ENCODE measurements around the gene FOXL1.

FOXL1 gene

DNA sequence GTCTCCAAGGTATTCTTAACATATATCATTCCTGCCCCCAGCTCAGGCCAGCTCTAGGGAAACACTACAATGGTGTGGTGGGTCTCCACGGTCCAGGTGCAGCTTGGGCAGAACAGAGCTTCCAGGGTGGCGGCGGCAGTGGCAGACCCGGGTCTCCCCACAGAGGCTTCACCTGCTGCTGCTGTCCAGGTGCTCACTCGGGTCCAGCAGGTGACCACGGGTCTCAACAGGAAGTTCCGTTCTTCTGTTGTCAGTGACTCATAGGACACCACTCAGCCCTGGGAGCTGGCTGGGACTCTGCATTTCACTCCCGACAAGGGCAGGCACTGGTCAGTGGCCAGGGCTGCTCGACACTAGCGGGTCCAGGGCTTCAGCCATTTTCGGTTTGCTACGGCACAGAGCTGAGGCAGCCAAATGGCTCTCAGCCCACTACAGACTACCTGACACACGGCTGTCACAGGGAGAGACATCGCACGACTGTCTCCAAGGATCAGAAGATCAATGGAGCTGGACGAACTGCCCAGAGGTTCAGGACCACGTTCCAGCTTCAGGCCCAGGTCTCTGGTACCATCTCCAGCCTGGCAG is 40.1 kb upstream of the FOXL1 start:
- Histone ChIP-seq H3K9me3 (ENCODE audit: insufficient read depth, low read depth, low read length) (no peaks in the 10 kb centered on the region), H3K27me3 (ENCODE audit: insufficient read depth, low read length) (no peaks in the 10 kb centered on the region), H3K9ac (ENCODE audit: low read depth, low read length) (no peak overlapping the region), H3K36me3 (ENCODE audit: insufficient read depth, low read depth, low read length) (peaks cover 15% of the 10 kb centered on the region), H3K27ac (ENCODE audit: low read length) (no peak overlapping the region), H3K4me3 (ENCODE audit: low read length) (no peak overlapping the region), H3K4me1 (ENCODE audit: insufficient read depth, low read length) (no peaks in the 10 kb centered on the region)

DNA sequence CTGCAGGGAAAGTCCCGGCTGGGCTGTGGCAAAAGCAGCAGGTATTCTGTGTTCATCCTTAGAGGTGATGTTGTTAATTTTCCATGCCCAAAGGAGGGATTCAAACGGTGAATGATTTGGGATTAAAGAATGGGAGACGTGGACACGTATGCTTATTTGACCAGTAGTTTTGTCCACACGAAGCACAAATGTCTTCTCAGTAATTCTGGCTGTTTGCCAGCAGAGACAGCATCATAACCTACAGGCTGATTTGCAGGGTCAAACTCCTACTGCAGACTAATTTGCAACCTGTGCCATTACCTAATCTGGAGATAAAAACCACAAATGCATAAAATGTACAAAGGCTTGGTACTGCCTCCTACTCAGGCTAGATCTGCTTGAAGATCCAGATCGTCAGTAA is 37.5 kb upstream of the FOXL1 start:
- H3K4me3 ChIP-seq (ENCODE audit: low read length) = no peak overlapping the region
- peaks cover 15% of the 10 kb centered on the region for H3K36me3 ChIP-seq (ENCODE audit: insufficient read depth, low read depth, low read length)

DNA sequence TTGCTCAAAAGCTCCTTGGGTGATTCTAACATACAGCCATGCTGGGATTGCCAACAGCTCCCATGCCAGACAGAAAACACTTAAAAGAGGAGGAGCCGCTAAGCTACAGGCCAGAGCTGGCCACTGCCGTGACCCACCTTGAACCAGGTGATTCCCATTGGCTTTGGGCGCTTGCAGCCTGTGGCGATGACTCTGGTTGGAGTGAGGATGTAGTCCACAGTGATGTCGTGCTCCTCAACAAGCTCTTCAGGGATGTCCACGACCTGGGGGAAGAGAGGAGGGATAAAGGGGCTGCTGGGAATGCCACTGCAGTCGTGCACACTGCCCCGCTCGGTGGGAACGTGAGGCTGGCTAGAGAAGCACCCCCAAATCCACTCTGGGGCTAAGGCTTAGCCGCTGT is 36.8 kb upstream of the FOXL1 start:
- no peaks in the 10 kb centered on the region for H3K27me3 ChIP-seq (ENCODE audit: insufficient read depth, low read length)
- H3K9me3 ChIP-seq (ENCODE audit: insufficient read depth, low read depth, low read length) = no peaks in the 10 kb centered on the region
- H3K36me3 ChIP-seq (ENCODE audit: insufficient read depth, low read depth, low read length) = peaks cover 15% of the 10 kb centered on the region
- H3K27ac ChIP-seq (ENCODE audit: low read length) = no peak overlapping the region
- no peak overlapping the region for H3K9ac ChIP-seq (ENCODE audit: low read depth, low read length)
- no peak overlapping the region for H3K4me3 ChIP-seq (ENCODE audit: low read length)
- no peaks in the 10 kb centered on the region for H3K4me1 ChIP-seq (ENCODE audit: insufficient read depth, low read length)

More for the DNA sequence above, 37.5 kb upstream of the FOXL1 start:
- Histone ChIP-seq H3K27ac (ENCODE audit: low read length) (no peak overlapping the region), H3K9me3 (ENCODE audit: insufficient read depth, low read depth, low read length) (no peaks in the 10 kb centered on the region), H3K27me3 (ENCODE audit: insufficient read depth, low read length) (no peaks in the 10 kb centered on the region), H3K4me1 (ENCODE audit: insufficient read depth, low read length) (no peaks in the 10 kb centered on the region), H3K9ac (ENCODE audit: low read depth, low read length) (no peak overlapping the region)

DNA sequence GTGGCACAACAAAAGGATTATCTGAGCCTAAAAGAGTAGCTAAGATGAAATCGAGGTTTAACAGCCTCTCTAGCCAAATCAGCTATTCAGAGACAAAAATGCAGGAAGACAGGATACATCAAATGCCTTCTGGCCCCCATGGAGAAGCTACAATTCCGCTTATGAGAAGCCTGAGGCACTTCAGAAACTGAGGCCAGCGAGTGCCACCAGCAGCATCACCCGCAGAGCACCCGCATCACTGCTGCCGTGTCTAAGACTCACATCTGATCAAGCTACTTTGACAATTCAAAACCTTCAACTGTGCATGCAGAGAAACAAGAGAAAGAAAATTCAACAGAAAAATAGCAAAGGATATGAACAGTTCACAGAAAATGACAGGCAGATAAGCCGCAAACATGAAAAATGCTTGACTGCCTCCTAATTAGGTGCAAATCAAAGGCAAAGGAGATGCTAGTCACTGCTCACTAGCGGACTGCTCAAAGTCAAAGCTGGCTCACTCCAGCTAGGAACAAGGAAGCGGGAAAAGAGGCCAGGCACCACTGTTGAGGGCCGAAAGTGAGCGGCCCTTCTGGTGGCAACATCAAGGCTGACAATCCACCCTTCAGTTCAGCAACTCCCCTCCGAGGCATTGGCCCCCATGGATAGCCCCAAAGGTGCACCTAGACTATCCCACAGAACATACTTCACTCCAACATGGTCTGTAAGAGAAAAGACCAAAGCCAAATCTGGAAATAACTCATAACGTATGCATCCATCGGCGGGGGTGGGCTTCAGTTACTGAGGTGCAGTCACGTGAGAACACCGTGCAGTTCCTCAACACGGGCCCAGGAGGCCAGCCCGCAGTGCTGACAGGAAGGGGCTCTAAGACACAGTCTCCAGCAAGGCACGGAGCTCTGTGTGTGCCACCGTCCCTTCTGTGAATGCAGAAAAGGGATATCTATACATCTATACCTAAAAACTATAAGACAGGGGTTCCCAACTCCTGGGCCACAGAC is 35.3 kb upstream of the FOXL1 start:
- Histone ChIP-seq H3K4me1 (ENCODE audit: insufficient read depth, low read length) (no peaks in the 10 kb centered on the region), H3K27ac (ENCODE audit: low read length) (no peak overlapping the region), H3K9me3 (ENCODE audit: insufficient read depth, low read depth, low read length) (no peaks in the 10 kb centered on the region), H3K9ac (ENCODE audit: low read depth, low read length) (no peak overlapping the region), H3K27me3 (ENCODE audit: insufficient read depth, low read length) (no peaks in the 10 kb centered on the region), H3K4me3 (ENCODE audit: low read length) (no peak overlapping the region), H3K36me3 (ENCODE audit: insufficient read depth, low read depth, low read length) (peaks cover 24% of the 10 kb centered on the region)

DNA sequence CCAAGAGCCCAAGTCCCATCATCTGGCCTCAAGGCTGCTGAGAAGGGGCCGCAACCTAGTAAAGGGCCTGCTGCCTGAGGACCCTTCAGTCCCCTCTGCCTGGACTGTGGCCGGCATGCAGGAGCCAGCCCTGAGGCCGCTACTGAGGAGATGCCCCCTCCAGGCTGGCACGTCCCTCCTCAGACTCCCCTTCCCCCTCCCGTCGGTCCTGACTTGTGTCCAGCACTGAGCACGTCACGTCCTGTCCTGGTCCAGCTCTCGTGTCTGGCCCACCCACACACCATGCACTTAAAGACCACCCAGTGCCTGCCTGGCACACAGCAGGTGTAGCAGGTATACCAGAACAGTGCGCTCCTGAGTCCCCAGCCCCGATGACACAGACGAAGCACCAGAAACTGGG is 32.9 kb upstream of the FOXL1 start:
- no peaks in the 10 kb centered on the region for H3K27me3 ChIP-seq (ENCODE audit: insufficient read depth, low read length)
- H3K36me3 ChIP-seq (ENCODE audit: insufficient read depth, low read depth, low read length) = peaks cover 11% of the 10 kb centered on the region; the same call in 1 of the 2 replicates
- no peak overlapping the region for H3K9ac ChIP-seq (ENCODE audit: low read depth, low read length)
- H3K4me1 ChIP-seq (ENCODE audit: insufficient read depth, low read length) = no peaks in the 10 kb centered on the region
- no peak overlapping the region for H3K4me3 ChIP-seq (ENCODE audit: low read length)
- H3K9me3 ChIP-seq (ENCODE audit: insufficient read depth, low read depth, low read length) = no peaks in the 10 kb centered on the region
- H3K27ac ChIP-seq (ENCODE audit: low read length) = no peak overlapping the region

DNA sequence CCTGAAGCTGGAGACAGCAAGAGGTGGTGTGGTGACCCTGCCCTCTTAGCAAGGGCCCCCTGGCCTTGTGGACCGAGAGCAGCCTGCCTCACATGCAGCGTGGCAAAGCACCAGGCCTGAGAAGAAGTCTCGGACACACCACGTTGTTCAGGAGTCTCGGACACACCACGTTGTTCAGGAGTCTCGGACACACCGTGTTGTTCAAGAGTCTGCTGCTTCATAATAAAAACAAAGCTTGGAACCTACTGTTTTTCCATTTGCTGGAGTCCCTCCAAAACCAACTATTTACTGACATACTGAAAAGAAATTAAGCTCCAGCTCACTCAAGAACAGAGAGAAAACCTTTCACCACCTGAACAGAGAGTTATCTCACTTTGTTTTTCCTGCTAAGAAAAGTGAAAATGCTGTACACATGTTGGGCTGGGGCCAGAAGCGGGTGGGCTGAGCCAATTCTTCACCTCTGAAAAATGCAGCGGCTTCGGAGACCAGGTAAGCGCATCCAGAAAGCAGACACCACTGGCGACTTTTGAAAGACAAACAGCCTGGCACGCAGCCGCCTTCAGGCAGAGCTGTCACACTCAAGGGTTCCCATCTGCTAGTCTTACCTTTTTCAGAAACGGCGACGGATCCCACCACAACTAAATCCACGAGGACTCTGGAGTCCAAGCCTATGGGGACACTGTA is 32.3 kb upstream of the FOXL1 start:
- no peaks in the 10 kb centered on the region for H3K27me3 ChIP-seq (ENCODE audit: insufficient read depth, low read length)
- peaks cover 11% of the 10 kb centered on the region; the same call in 1 of the 2 replicates for H3K36me3 ChIP-seq (ENCODE audit: insufficient read depth, low read depth, low read length)
- H3K9ac ChIP-seq (ENCODE audit: low read depth, low read length) = no peak overlapping the region
- H3K4me1 ChIP-seq (ENCODE audit: insufficient read depth, low read length) = no peaks in the 10 kb centered on the region
- H3K9me3 ChIP-seq (ENCODE audit: insufficient read depth, low read depth, low read length) = no peaks in the 10 kb centered on the region
- H3K4me3 ChIP-seq (ENCODE audit: low read length) = no peak overlapping the region
- H3K27ac ChIP-seq (ENCODE audit: low read length) = no peak overlapping the region

DNA sequence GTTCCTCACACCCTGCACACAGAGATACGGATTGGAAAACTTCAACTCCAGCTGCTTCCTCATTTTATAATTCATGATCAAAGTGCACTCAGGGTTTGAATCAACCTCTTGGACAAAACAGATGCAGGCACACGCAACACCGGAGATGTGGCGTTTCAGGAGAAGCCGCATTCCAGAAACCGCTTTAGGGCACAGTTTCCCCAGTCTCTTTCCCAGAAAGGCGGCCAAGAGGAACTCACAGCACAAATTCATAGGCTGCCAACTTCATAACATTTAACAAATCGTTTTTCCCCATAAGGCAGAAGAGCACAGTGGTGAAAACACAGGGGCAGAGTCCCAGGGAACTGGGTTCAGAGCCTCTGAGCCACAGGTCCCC is 31.7 kb upstream of the FOXL1 start:
- H3K27me3 ChIP-seq (ENCODE audit: insufficient read depth, low read length) = no peaks in the 10 kb centered on the region
- no peak overlapping the region for H3K9ac ChIP-seq (ENCODE audit: low read depth, low read length)
- peaks cover 16% of the 10 kb centered on the region; the same call in 1 of the 2 replicates for H3K36me3 ChIP-seq (ENCODE audit: insufficient read depth, low read depth, low read length)
- H3K4me3 ChIP-seq (ENCODE audit: low read length) = no peak overlapping the region
- no peaks in the 10 kb centered on the region for H3K9me3 ChIP-seq (ENCODE audit: insufficient read depth, low read depth, low read length)
- H3K4me1 ChIP-seq (ENCODE audit: insufficient read depth, low read length) = no peaks in the 10 kb centered on the region
- H3K27ac ChIP-seq (ENCODE audit: low read length) = no peak overlapping the region

DNA sequence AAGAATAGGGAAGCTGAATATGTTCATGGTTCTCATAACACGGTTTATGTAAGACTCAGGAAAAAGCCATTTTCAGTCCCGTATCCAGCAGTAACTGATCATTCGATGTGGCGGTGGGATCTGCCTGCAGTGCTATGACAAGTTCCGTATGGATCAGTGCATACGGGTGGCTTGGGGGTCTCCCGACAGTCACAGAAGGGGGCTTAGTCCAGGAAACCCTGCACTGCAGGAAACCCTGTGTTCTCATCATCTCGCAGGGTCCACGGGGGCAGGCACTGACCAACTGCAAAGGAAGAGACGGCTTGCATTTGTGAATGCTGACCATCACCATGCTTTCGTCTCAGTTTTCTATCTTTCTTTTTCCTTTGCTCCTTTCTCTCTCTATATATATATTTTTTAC is 31.1 kb upstream of the FOXL1 start:
- Histone ChIP-seq H3K27me3 (ENCODE audit: insufficient read depth, low read length) (no peaks in the 10 kb centered on the region), H3K9ac (ENCODE audit: low read depth, low read length) (no peak overlapping the region), H3K9me3 (ENCODE audit: insufficient read depth, low read depth, low read length) (no peaks in the 10 kb centered on the region), H3K4me3 (ENCODE audit: low read length) (no peak overlapping the region), H3K27ac (ENCODE audit: low read length) (no peak overlapping the region), H3K36me3 (ENCODE audit: insufficient read depth, low read depth, low read length) (peaks cover 19% of the 10 kb centered on the region; the same call in 1 of the 2 replicates), H3K4me1 (ENCODE audit: insufficient read depth, low read length) (no peaks in the 10 kb centered on the region)

DNA sequence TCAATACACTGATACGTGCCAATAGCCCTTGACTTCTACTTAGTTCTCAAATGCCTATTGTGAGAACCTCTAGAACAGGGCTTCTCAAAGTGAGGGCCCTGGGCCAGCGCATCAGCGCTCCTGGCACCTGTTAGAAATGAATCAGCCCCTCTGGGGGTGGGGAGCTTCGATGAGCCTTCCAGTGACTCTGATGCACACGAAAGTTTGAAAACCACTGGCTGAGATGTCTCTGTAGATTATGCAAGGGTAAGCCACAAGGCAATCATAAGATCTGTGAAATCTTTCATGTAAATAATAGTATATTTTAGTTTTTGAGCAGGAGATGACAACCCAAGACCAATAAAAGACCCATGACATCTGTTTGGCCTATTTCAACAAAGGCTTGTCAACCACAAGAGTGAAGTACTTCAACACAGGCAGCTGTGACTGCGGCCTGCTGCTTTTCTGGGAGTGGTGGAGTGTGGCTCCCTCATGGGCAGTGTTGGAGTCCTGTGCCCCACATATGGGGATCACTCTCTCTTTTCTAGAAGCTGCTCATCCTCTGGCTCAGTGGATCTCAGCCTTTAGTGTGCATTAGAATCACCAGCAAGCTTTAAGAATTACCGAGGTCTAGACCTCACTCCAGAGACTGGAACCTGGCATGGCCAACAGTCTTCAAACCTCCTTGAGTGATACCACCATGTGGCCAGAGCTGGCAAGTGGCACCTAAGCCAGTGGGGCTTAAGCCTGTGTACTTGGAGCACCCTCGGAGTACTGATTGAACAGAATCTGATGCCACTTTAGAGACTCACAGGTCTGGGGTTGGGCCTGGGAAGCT is 29.1 kb upstream of the FOXL1 start:
- peaks cover under 1% of the 10 kb centered on the region; the same call in 1 of the 2 replicates for H3K4me1 ChIP-seq (ENCODE audit: insufficient read depth, low read length)
- H3K36me3 ChIP-seq (ENCODE audit: insufficient read depth, low read depth, low read length) = peaks cover 19% of the 10 kb centered on the region; the same call in 1 of the 2 replicates
- no peaks in the 10 kb centered on the region for H3K9me3 ChIP-seq (ENCODE audit: insufficient read depth, low read depth, low read length)
- H3K9ac ChIP-seq (ENCODE audit: low read depth, low read length) = no peak overlapping the region
- no peaks in the 10 kb centered on the region for H3K27me3 ChIP-seq (ENCODE audit: insufficient read depth, low read length)
- H3K27ac ChIP-seq (ENCODE audit: low read length) = no peak overlapping the region
- no peak overlapping the region for H3K4me3 ChIP-seq (ENCODE audit: low read length)

DNA sequence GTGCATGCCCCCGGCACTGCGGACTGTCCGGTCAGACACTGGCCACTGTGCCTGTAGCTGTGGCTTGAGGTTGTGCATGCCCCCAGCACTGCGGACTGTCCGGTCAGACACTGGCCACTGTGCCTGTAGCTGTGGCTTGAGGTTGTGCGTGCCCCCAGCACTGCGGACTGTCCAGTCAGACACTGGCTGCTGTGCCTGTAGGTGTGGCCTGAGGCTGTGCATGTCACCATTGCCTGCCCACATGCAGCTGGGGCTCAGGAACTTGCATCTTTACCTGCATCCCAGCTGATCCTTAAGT is 28.5 kb upstream of the FOXL1 start:
- no peak overlapping the region for H3K27ac ChIP-seq (ENCODE audit: low read length)
- no peak overlapping the region for H3K4me3 ChIP-seq (ENCODE audit: low read length)
- no peaks in the 10 kb centered on the region for H3K9me3 ChIP-seq (ENCODE audit: insufficient read depth, low read depth, low read length)
- peaks cover 19% of the 10 kb centered on the region; the same call in 1 of the 2 replicates for H3K36me3 ChIP-seq (ENCODE audit: insufficient read depth, low read depth, low read length)
- peaks cover 2% of the 10 kb centered on the region; the same call in 1 of the 2 replicates for H3K4me1 ChIP-seq (ENCODE audit: insufficient read depth, low read length)
- no peaks in the 10 kb centered on the region for H3K27me3 ChIP-seq (ENCODE audit: insufficient read depth, low read length)
- no peak overlapping the region for H3K9ac ChIP-seq (ENCODE audit: low read depth, low read length)

DNA sequence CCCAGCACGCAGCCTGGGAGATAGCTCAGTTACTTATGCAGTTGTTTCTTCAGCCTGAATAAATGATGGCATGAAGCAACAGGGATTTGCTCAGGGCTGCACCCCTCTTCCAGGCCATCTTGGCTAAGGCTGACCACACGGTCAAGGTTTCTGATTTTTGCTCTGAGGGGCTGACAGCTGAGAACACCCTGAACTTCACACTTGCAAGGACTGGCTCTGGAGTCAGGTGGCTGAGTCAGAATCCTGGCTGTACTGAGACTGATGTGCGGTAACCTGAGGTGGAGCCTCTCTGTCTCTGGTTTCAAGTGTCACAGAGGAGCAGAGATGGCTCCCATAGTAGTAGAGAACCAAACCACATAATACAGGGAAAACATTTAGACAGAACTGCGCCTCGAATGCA is 28.1 kb upstream of the FOXL1 start:
- Histone ChIP-seq H3K4me1 (ENCODE audit: insufficient read depth, low read length) (peaks cover 2% of the 10 kb centered on the region; the same call in 1 of the 2 replicates), H3K9ac (ENCODE audit: low read depth, low read length) (no peak overlapping the region), H3K36me3 (ENCODE audit: insufficient read depth, low read depth, low read length) (peaks cover 19% of the 10 kb centered on the region; the same call in 1 of the 2 replicates), H3K9me3 (ENCODE audit: insufficient read depth, low read depth, low read length) (no peaks in the 10 kb centered on the region), H3K27ac (ENCODE audit: low read length) (no peak overlapping the region), H3K4me3 (ENCODE audit: low read length) (no peak overlapping the region), H3K27me3 (ENCODE audit: insufficient read depth, low read length) (no peaks in the 10 kb centered on the region)

All from iPS-20b (cell line).